ENCODE measurements around the gene KLHL12. TPM values are rescaled to one million over a fixed set of nuclear protein-coding genes. Genes with fewer than 3 reads are reported as not detected.
A peak's percentile ranks its signal among the peaks of the same experiment; 100 is the strongest.

The KLHL12 gene
- total and polyA plus RNA-seq, 2 of the 8 experiments (the other 6 are each of a cell fraction or from before 2014, with no cell fraction given), result 27.2 to 33.3 TPM

DNA sequence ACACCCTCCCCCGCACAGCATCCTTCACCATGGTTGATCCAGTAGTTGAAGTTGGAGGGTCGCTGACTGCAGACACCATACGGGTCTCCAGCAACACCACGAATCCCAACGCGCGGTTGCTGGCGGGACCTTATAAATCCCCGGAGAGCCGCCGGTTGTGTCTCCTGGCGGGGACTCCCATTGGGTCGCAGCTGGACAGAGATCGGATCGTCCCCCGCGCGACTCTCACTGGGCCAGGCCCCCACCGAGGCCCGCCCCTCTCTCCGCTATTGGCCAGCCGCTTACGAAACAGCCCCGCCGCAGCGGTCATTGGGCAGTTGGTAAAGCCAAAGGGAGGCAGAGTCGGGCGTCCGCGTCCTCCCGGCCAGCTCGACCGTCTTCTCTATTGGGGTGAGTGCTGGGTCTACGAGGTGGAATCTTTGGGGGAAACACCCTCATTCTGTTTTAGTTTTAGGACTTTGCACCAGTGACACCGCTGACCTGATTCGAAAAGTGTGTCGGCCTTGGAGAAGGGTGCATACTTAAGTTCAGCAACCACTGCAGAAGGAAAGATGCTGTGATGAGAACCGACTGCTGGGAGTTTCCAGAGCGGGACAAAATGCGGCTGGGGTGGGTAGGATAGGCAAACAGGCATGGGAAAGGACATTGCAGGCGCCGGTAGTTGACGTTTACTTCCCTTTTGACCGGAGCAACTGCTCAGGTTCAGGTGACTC, 65.5 kb downstream of the KLHL12 start:
- Histone ChIP-seq H3K18ac (ENCODE audit: extremely low read depth, low read length) (peak overlapping the region; percentile 94), H2BK5ac (ENCODE audit: low read depth, low read length) (peak overlapping the region; percentile 91), H3K27me3 (replicated peaks in 1 of 4; ENCODE audit: control insufficient read depth in 3 of 4, extremely low read depth in 1 of 4, insufficient read depth in 3 of 4, low read length in 3 of 4) (no peaks in the 10 kb centered on the region), H2BK15ac (ENCODE audit: low read length) (peak overlapping the region; percentile 88; the same call in 1 of the 2 replicates), H3K4ac (replicated peaks; ENCODE audit: insufficient read length, low read depth, low read length) (peak overlapping the region; percentile 44), H3K79me2 (ENCODE audit: control insufficient read depth in 1 of 2, insufficient read depth in 2 of 2, low read length in 2 of 2) (peaks cover 3 to 25% of the 10 kb centered on the region in 2 experiments; a peak in 3 of 4 replicates), H3K4me2 (ENCODE audit: insufficient read depth in 1 of 2, low read depth in 2 of 2, low read length in 2 of 2) (peak overlapping the region; percentile 84 to 85), H3K27ac (ENCODE audit: low read depth, low read length) (peak overlapping the region; percentile 91; the same call in 1 of the 2 replicates), H2BK12ac (ENCODE audit: low read depth, low read length) (0 out of 2 replicates have a peak overlapping the region, but pooled peaks have one; percentile 60), H3K79me1 (ENCODE audit: low read depth, low read length) (peaks cover 13% of the 10 kb centered on the region), H4K8ac (ENCODE audit: extremely low read depth, insufficient read depth, low read length) (peak overlapping the region; percentile 94; the same call in 1 of the 2 replicates), H4K20me1 (replicated peaks in 1 of 2; ENCODE audit: control insufficient read depth in 1 of 2, insufficient read depth in 2 of 2, low read length in 2 of 2) (peaks cover 0 to 5% of the 10 kb centered on the region in 2 experiments), H3K4me3 (ENCODE audit: extremely low read depth in 1 of 4, insufficient read depth in 2 of 4, low read depth in 3 of 4, low read length in 4 of 4) (peak overlapping the region; percentile 81 to 92 (median 88)), H3K56ac (replicated peaks; ENCODE audit: insufficient read length, low read depth, low read length) (no peak overlapping the region), H3K4me1 (replicated peaks in 1 of 4; ENCODE audit: control insufficient read depth in 3 of 4, insufficient read depth in 4 of 4, low read length in 3 of 4) (peaks cover 0 to 8% (median 3%) of the 10 kb centered on the region in 4 experiments; a peak in 3 of 7 replicates), H3K14ac (ENCODE audit: insufficient read length) (no peak overlapping the region), H3K36me3 (ENCODE audit: control insufficient read depth in 2 of 4, insufficient read depth in 4 of 4, low read length in 3 of 4) (peaks cover 9 to 21% (median 16%) of the 10 kb centered on the region in 4 experiments), H4K91ac (replicated peaks; ENCODE audit: insufficient read length, low read length) (peak overlapping the region; percentile 86), H2AFZ (ENCODE audit: low read length) (peak overlapping the region; percentile 89), H3K23ac (ENCODE audit: insufficient read length) (no peak overlapping the region), H3K23me2 (ENCODE audit: low read depth, low read length) (0 out of 2 replicates have a peak, but pooled peaks cover 2% of the 10 kb centered on the region), H3K9ac (replicated peaks in 1 of 4; ENCODE audit: extremely low read depth in 1 of 4, low read depth in 3 of 4, low read length in 3 of 4) (peak overlapping the region; percentile 85 to 96 (median 90)), H4K5ac (ENCODE audit: insufficient read length, low read depth, low read length) (peak overlapping the region; percentile 37), H2AK5ac (ENCODE audit: low read depth, low read length) (no peak overlapping the region), H3K9me3 (ENCODE audit: insufficient read depth in 2 of 2, low read depth in 1 of 2, low read length in 1 of 2) (no peaks in the 10 kb centered on the region), H2BK120ac (replicated peaks; ENCODE audit: low read depth, low read length) (no peak overlapping the region), H2BK20ac (ENCODE audit: low read length) (no peak overlapping the region)
- POLR2A ChIA-PET (ENCODE audit: partially characterized antibody), result interaction anchor here (0.5 to 5.5 kb wide), 26 partner anchors 11 to 290 kb away, joined by 3 to 46 read pairs (median 6); partner anchors contain the start of genes KDM5B, KLHL12, PCAT6 and RABIF
- DNase-seq (ENCODE audit: low read depth in 1 of 2, low spot score in 2 of 2), result peak; percentile 78 to 92
- CTCF ChIA-PET (ENCODE audit: partially characterized antibody), result interaction anchor here (0.6 to 2.2 kb wide), 6 partner anchors 10 to 194 kb away, joined by 3 to 6 read pairs (median 4); no protein-coding TSS in a partner anchor
- FAIRE-seq, result no peak
- WGBS, 2 experiments (ENCODE audit: extremely low coverage in 1 of 2, insufficient coverage in 1 of 2, insufficient read length in 1 of 2, insufficient replicate concordance in 2 of 2, low coverage in 1 of 2, low lambda C conversion rate in 2 of 2, missing lambda C conversion rate in 1 of 2), result 2% methylated on average over 42 of the region's 44 CpGs; no CpG with 5 or more reads in 1 of the 2 experiments
- TF ChIP-seq NANOG (IDR thresholded peaks at IDR 0.05; ENCODE audit: insufficient read depth, low read depth, low read length, poor library complexity, severe bottlenecking) (peak; percentile 17), BACH1 (IDR thresholded peaks at IDR 0.05; ENCODE audit: low read length) (no peak), EGR1 (IDR thresholded peaks at IDR 0.05; ENCODE audit: borderline replicate concordance, low read depth, low read length) (no peak; the same call in 1 of the 2 replicates), CBX5 (IDR thresholded peaks at IDR 0.05; ENCODE audit: low read depth, low read length) (no peak), RXRA (IDR thresholded peaks at IDR 0.05; ENCODE audit: insufficient read depth, low read depth, low read length) (0 out of 2 replicates have a peak, but pooled peaks have one; percentile 19), POU5F1 (IDR thresholded peaks at IDR 0.05; ENCODE audit: low read depth, low read length) (no peak), BRCA1 (IDR thresholded peaks at IDR 0.05; ENCODE audit: low read depth, low read length) (no peak), JUND (IDR thresholded peaks at IDR 0.05; ENCODE audit: low read length) (no peak)
- TF ChIP-seq, protein P1, sequence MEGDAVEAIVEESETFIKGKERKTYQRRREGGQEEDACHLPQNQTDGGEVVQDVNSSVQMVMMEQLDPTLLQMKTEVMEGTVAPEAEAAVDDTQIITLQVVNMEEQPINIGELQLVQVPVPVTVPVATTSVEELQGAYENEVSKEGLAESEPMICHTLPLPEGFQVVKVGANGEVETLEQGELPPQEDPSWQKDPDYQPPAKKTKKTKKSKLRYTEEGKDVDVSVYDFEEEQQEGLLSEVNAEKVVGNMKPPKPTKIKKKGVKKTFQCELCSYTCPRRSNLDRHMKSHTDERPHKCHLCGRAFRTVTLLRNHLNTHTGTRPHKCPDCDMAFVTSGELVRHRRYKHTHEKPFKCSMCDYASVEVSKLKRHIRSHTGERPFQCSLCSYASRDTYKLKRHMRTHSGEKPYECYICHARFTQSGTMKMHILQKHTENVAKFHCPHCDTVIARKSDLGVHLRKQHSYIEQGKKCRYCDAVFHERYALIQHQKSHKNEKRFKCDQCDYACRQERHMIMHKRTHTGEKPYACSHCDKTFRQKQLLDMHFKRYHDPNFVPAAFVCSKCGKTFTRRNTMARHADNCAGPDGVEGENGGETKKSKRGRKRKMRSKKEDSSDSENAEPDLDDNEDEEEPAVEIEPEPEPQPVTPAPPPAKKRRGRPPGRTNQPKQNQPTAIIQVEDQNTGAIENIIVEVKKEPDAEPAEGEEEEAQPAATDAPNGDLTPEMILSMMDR (IDR thresholded peaks at IDR 0.05; ENCODE audit: control extremely low read depth in 1 of 3, insufficient read depth in 1 of 3, low read depth in 1 of 3, low read length in 3 of 3), result no peak
